Fibroblast of skin of left biceps (primary cell): ENCODE measurements around the gene KPNB1.

Source experiments
- DNase-seq, 2 experiments: peaks; one replicate each; pipeline ENCODE4 v3.0.0-alpha.2; 2013; ENCODE audit warnings: low read depth in 2 of 2

KPNB1 gene

DNA sequence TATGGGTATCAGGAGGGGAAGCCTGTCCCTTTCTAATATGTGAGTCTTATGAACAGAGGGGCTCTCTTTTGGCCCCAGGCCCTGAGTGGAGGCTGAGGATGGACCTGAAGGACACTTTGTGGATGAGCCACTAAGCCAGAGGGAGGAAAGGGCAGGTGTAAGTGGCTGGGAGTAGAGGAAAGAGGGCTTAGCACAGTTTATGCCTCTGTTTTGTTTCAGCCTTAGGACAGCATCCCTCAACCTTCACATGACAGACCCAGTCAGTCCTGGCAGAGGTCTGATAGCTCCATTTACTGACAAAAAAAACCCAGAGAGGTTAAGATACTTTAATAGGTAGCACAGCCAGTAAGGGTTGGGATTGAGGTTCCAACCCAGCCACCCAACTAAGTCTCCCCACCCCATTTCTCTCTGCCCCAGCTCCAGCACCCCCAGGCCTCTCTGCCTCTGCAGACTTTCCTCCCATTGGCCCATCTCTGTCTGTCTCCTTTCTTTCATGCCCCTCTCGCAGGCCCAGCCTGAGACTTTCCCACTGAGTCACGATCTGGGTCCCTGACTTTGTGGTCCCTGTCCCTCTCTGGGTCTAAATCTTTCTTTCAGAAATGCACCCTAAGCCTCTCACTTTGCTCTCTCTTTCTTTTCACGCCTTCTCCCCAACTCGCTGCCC, 78.6 kb downstream of the KPNB1 start:
- DNase-seq: no peak

- DNase-seq: no peak
Observed at GRCh38 chr17:47729476-47729875, 79.8 kb downstream of the KPNB1 start.

- no peak for DNase-seq
Observed at GRCh38 chr17:47730681-47731080, 81.0 kb downstream of the KPNB1 start.

DNA sequence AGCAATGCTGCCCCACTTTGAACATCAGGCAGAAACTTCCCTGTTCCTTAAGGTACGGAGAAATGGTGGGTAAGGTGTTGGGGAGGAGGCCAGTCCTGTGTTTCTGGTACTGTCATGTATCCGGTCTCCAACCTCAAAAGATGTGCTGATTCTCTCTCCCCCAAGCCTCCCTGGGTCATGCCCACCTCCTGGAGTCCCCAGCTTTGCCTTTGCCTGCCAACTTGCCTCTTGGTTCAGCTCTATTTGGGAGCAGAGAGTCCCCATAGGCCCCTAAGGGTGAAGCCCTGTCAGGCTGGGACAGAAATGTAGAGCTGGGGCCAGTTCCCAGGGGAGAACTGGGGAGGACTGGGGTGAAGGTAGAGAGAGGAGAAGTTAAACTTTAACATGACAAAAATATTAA, 81.7 kb downstream of the KPNB1 start:
- no peak for DNase-seq

DNA sequence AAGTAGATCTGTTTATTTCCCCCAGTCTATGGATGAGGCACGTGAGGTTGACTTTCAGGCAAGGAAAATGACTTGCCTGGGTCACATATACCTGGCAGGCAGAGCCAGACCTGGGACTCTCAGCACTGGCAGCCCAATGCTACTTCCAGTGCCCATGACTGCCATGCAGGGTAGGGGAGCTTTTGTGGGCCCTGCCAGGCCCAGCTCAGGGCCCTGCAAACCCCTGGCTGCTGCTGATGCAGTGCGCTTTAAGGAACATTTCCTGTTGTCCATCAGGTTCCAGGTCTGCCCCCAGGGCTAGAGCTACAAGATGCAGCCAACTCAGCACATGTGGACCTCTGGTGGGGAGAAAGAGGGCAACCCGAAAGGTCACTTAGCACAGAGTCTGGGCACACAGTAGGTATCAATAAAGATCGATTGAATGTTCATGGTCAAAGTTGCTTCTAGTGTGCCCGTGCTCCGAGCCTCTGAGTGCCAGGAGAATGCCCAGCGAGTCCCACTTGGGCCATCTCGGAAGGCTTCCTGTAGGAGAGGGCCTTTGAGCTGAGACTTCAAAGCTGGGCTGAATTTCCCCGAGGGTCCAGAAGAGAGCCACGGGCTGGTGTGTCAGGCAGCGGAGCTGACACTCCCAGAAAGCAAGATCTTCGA, 82.8 kb downstream of the KPNB1 start:
- no peak for DNase-seq

GRCh38 chr17:47733047-47733673, 83.4 kb downstream of the KPNB1 start, which contains the start of gene TBX21:
TSS of gene TBX21 (plus strand) at chr17:47733236. CDS start at chr17:47733455, 219 bp downstream.
- DNase-seq: no peak

GRCh38 chr17:47733674-47734410, 84.1 kb downstream of the KPNB1 start:
- DNase-seq: no peak

- no peak for DNase-seq
Observed at GRCh38 chr17:47735139-47735464, 85.4 kb downstream of the KPNB1 start.
